GM12878 (cell line): ENCODE measurements around the gene SPATA25. TPM values are rescaled to one million over a fixed set of nuclear protein-coding genes. Genes with fewer than 3 reads are reported as not detected.

Experiments used
- ATAC-seq: fragments of 200-7000 bp; cut with Tn5 transposase; 3 replicates; pipeline ENCODE4 v1.9.1; 2020; ENCODE audit warnings: mild to moderate bottlenecking, moderate library complexity
- BruUV-seq: library from RNA; stranded (reverse); fragments of 400-500 nt; replicated peaks from 2 replicates; lab custom pipeline; 2021; lab: Mats Ljungman, UMichigan
- CTCF ChIA-PET: fragments of 300-600 bp; sonication (Branson Sonifier 250); formaldehyde crosslinking; extraction: SDS; loops from one replicate; lab custom pipeline; 2021; ENCODE audit warnings: inconsistent platforms; lab: Yijun Ruan, JAX
- POLR2A ChIA-PET: fragments of 350-600 bp; formaldehyde crosslinking; extraction: SDS; loops from one replicate; lab custom pipeline; 2021; ENCODE audit warnings: inconsistent platforms; lab: Charles Lee
- RAD21 ChIA-PET: fragments of 300-600 bp; sonication (Branson Sonifier 250); formaldehyde crosslinking; loops from one replicate; lab custom pipeline; 2023; ENCODE audit warnings: antibody characterized with exemption; ENCODE audit not compliant: unreplicated experiment; lab: Charles Lee
- SMC1A ChIA-PET: fragments of 300-600 bp; sonication (Branson Sonifier 250); formaldehyde crosslinking; loops from one replicate; lab custom pipeline; 2023; ENCODE audit not compliant: unreplicated experiment, uncharacterized antibody; lab: Charles Lee
- DNase-seq: peaks from one replicate; pipeline ENCODE4 v3.0.0-alpha.2; 2011; ENCODE audit warnings: low read depth, low spot score
- FAIRE-seq: peaks from 3 replicates; lab custom pipeline; 2011; peaks lifted over from hg19 to GRCh38; lab: Jason Lieb, UNC
- H2AFZ ChIP-seq: 2 replicates; pipeline ENCODE4 v1.6.0; 2011; ENCODE audit warnings: low read depth, low read length, control low read depth; ENCODE audit not compliant: control insufficient read depth
- H3K27ac ChIP-seq: 2 replicates; pipeline ENCODE4 v1.5.1; 2011; ENCODE audit warnings: control low read depth; ENCODE audit not compliant: control insufficient read depth, insufficient read depth
- H3K27me3 ChIP-seq, 2 experiments: replicated peaks in 1 of 2; 2 replicates each; pipeline versions ENCODE4 v1.6.0 to v1.6.1; 2011; ENCODE audit warnings: low read length in 1 of 2; ENCODE audit not compliant: control insufficient read depth in 2 of 2, insufficient read depth in 2 of 2
- H3K36me3 ChIP-seq, 2 experiments: 2 replicates each; pipeline ENCODE4 v1.5.1; 2011; ENCODE audit warnings: low read length in 1 of 2; ENCODE audit not compliant: control insufficient read depth in 2 of 2, insufficient read depth in 2 of 2
- H3K4me1 ChIP-seq: 2 replicates; pipeline ENCODE4 v1.6.1; 2011; ENCODE audit warnings: mild to moderate bottlenecking, low read length, moderate library complexity, mixed read lengths; ENCODE audit not compliant: control insufficient read depth, insufficient read depth
- H3K4me2 ChIP-seq: 2 replicates; pipeline ENCODE4 v1.6.0; 2011; ENCODE audit warnings: control low read depth; ENCODE audit not compliant: control insufficient read depth, insufficient read depth
- H3K4me3 ChIP-seq: fragments of 200-600 bp; sonication (generic); 2 replicates; pipeline ENCODE4 v1.5.1; 2016
- H3K79me2 ChIP-seq: 2 replicates; pipeline ENCODE4 v1.6.0; 2011; ENCODE audit warnings: low read length; ENCODE audit not compliant: control insufficient read depth, insufficient read depth
- H3K9ac ChIP-seq: 2 replicates; pipeline ENCODE4 v1.8.0; 2011; ENCODE audit warnings: low read length, control low read depth, mixed read lengths; ENCODE audit not compliant: control insufficient read depth, insufficient read depth
- H3K9me3 ChIP-seq: replicated peaks from 3 replicates; pipeline ENCODE4 v1.5.1; 2011; ENCODE audit warnings: mild to moderate bottlenecking, low read length; ENCODE audit not compliant: control insufficient read depth, insufficient read depth
- H4K20me1 ChIP-seq: 2 replicates; pipeline ENCODE4 v1.6.0; 2011; ENCODE audit not compliant: control insufficient read depth, insufficient read depth
- EED ChIP-seq: sonication (generic); IDR thresholded peaks from 2 replicates; pipeline ENCODE4 v1.6.1; 2016; ENCODE audit warnings: antibody characterized with exemption, low read depth
- EP300 ChIP-seq, 2 experiments: fragments of 150-350 bp in 1 of 2; IDR thresholded peaks; 2 replicates each; pipeline ENCODE4 v1.6.1; 2011 to 2012; ENCODE audit warnings: low read depth in 2 of 2, low read length in 2 of 2, borderline replicate concordance in 1 of 2, improper control_type of control experiment in 1 of 2, inconsistent platforms in 1 of 2; ENCODE audit not compliant: control insufficient read depth in 1 of 2
- HDAC2 ChIP-seq: fragments of 200-600 bp; sonication (generic); IDR thresholded peaks from 2 replicates; pipeline ENCODE4 v1.6.1; 2017
- HDAC6 ChIP-seq: fragments of 200-600 bp; sonication (generic); IDR thresholded peaks from one replicate; pipeline ENCODE4 v1.8.0; 2017; ENCODE audit warnings: antibody characterized with exemption; ENCODE audit not compliant: unreplicated experiment
- IKZF2 ChIP-seq, 2 experiments: fragments of 450-650 bp; IDR thresholded peaks; 2 replicates each; pipeline ENCODE4 v1.6.1; 2017; ENCODE audit warnings: mild to moderate bottlenecking in 2 of 2, moderate library complexity in 2 of 2
- MTA3 ChIP-seq: IDR thresholded peaks from 2 replicates; pipeline ENCODE4 v1.6.1; 2012; ENCODE audit warnings: low read length, inconsistent platforms, borderline replicate concordance
- NFYA ChIP-seq: IDR thresholded peaks from 2 replicates; pipeline ENCODE4 v1.6.1; 2011; ENCODE audit warnings: low read depth, mild to moderate bottlenecking, low read length, improper control_type of control experiment, borderline replicate concordance
- POLR2A ChIP-seq: IDR thresholded peaks from 2 replicates; pipeline ENCODE4 v1.6.1; 2011; ENCODE audit warnings: low read depth, mild to moderate bottlenecking, low read length
- RB1 ChIP-seq: fragments of 450-650 bp; formaldehyde crosslinking; IDR thresholded peaks from 2 replicates; pipeline ENCODE4 v1.6.1; 2017; ENCODE audit warnings: mild to moderate bottlenecking, borderline replicate concordance
- REST ChIP-seq: IDR thresholded peaks from 2 replicates; pipeline ENCODE4 v1.6.1; 2012; ENCODE audit warnings: mild to moderate bottlenecking, low read depth, low read length
- SMARCA5 ChIP-seq: fragments of 450-650 bp; IDR thresholded peaks from 2 replicates; pipeline ENCODE4 v1.6.1; 2017; ENCODE audit warnings: mild to moderate bottlenecking
- SUZ12 ChIP-seq: fragments of 200-600 bp; sonication (generic); IDR thresholded peaks from one replicate; pipeline ENCODE4 v1.6.1; 2018; ENCODE audit warnings: antibody characterized with exemption, mild to moderate bottlenecking; ENCODE audit not compliant: unreplicated experiment
- TCF3 ChIP-seq: IDR thresholded peaks from 2 replicates; pipeline ENCODE4 v1.6.1; 2012; ENCODE audit warnings: low read depth, mild to moderate bottlenecking, low read length, borderline replicate concordance; ENCODE audit not compliant: insufficient read depth
- WGBS: methylation state at CpG from one replicate; pipeline ENCODE4 v1.1.6; 2016; ENCODE audit warnings: low lambda C conversion rate; ENCODE audit not compliant: insufficient replicate concordance, insufficient coverage; ENCODE audit errors: missing lambda C conversion rate; 5-methylcytosine and 5-hydroxymethylcytosine counted together
- in situ Hi-C: fragments of 300-500 bp; cut with MboI; formaldehyde crosslinking; loops from 9 replicates; pipeline ENCODE4 v1.14.3; 2018; ENCODE audit warnings: mixed read lengths
- intact Hi-C: fragments of 100-400 bp; cut with micrococcal nuclease; formaldehyde crosslinking; loops from one replicate; pipeline ENCODE4 v1.14.2; 2022; ENCODE audit not compliant: unreplicated experiment
- polyA plus RNA-seq, 11 experiments: library from polyadenylated mRNA; depleted of rRNA in 4 of 11; unstranded in 6 of 11; stranded (reverse) in 5 of 11; fragments of >200 nt; fragmentation: Nextera tagmentation in 4 of 11; fragmentation: Illumina TruSeq in 1 of 11; extraction: Ambion mirVana in 4 of 11; extraction: Trizol in 1 of 11; gene quantifications; 1 replicate in 1 of 11; 2 replicates in 10 of 11; pipeline versions ENCODE4 v1.2.1 to v1.2.3, GENCODE V29; 2011 to 2016; ENCODE audit warnings: inconsistent platforms in 2 of 11, missing spikeins in 2 of 11, low read depth in 1 of 11
- total RNA-seq, 4 experiments: library from RNA; depleted of rRNA in 3 of 4; stranded (reverse); fragments of >200 nt in 3 of 4; fragmentation: Illumina TruSeq in 1 of 4; extraction: Trizol in 1 of 4; gene quantifications; 2 replicates each; pipeline versions ENCODE4 v1.2.1 to v1.2.3, GENCODE V29; 2013 to 2021
- TF ChIP-seq, protein P1 (sequence below): IDR thresholded peaks from 2 replicates; pipeline ENCODE4 v1.6.1; 2011; ENCODE audit warnings: mild to moderate bottlenecking, low read depth, low read length, moderate library complexity; ENCODE audit not compliant: insufficient replicate concordance
- TF ChIP-seq, protein P2 (sequence below): fragments of 150-350 bp; IDR thresholded peaks from 2 replicates; pipeline ENCODE4 v1.6.1; 2014; ENCODE audit warnings: mild to moderate bottlenecking, low read depth, low read length
- TF ChIP-seq, protein P3 (sequence below), 3 experiments: IDR thresholded peaks in 2 of 3; conservative IDR thresholded peaks in 1 of 3; 2 replicates each; pipeline ENCODE4 v1.5.1; 2011; ENCODE audit warnings: low read depth in 3 of 3, low read length in 3 of 3, mild to moderate bottlenecking in 3 of 3, control low read depth in 2 of 3, moderate library complexity in 2 of 3, inconsistent platforms in 1 of 3, mixed read lengths in 1 of 3; ENCODE audit not compliant: control insufficient read depth in 2 of 3, insufficient read depth in 1 of 3; ENCODE audit errors: extremely low read depth in 1 of 3

SPATA25 gene
- total and polyA plus RNA-seq, 10 of the 15 experiments (the other 5 are each of a cell fraction or from before 2014, with no cell fraction given) = 0.28 to 2.9 (median 1.3) TPM; not detected in 3

GRCh38 chr20:45907219-45907948 is 20.0 kb upstream of the SPATA25 start:
- DNase-seq (no peak), ATAC-seq (no peak), FAIRE-seq (no peak)
- Histone ChIP-seq H3K4me1 (peaks cover 13% of the 10 kb centered on the region), H3K4me2 (no peak overlapping the region), H3K79me2 (no peaks in the 10 kb centered on the region), H3K36me3 (no peaks in the 10 kb centered on the region), H3K27ac (no peak overlapping the region), H3K9ac (no peak overlapping the region), H3K27me3 (no peaks in the 10 kb centered on the region), H4K20me1 (no peaks in the 10 kb centered on the region), H3K9me3 (no peaks in the 10 kb centered on the region), H3K4me3 (no peak overlapping the region), H2AFZ (no peak overlapping the region)
- no TSS peak for BruUV-seq
- POLR2A ChIA-PET = interaction anchor here (0.6 kb wide), 1 partner anchor 290 kb away, joined by 3 read pairs; no protein-coding TSS in a partner anchor
- CTCF ChIA-PET = interaction anchor here (1.2 kb wide), 1 partner anchor 108 kb away, joined by 3 read pairs; no protein-coding TSS in a partner anchor
- in situ Hi-C loops = no loop called here
- intact Hi-C loops = no loop called here
- 91% methylated on average over 16 of the region's 17 CpGs for WGBS
- SMC1A ChIA-PET = no interaction called here
- RAD21 ChIA-PET = no interaction called here
- TF ChIP-seq, protein P1, sequence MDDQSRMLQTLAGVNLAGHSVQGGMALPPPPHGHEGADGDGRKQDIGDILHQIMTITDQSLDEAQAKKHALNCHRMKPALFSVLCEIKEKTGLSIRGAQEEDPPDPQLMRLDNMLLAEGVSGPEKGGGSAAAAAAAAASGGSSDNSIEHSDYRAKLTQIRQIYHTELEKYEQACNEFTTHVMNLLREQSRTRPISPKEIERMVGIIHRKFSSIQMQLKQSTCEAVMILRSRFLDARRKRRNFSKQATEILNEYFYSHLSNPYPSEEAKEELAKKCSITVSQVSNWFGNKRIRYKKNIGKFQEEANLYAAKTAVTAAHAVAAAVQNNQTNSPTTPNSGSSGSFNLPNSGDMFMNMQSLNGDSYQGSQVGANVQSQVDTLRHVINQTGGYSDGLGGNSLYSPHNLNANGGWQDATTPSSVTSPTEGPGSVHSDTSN = no peak
- TF ChIP-seq SUZ12 (no peak), EP300 (IDR thresholded peaks at IDR 0.05; ENCODE audit: borderline replicate concordance in 1 of 2, control insufficient read depth in 1 of 2, low read depth in 2 of 2, low read length in 2 of 2) (no peak), EED (no peak), IKZF2 (IDR thresholded peaks at IDR 0.05) (no peak), TCF3 (no peak), REST (no peak), SMARCA5 (no peak), POLR2A (no peak), HDAC2 (no peak), RB1 (no peak), NFYA (no peak), MTA3 (no peak), HDAC6 (no peak)
- TF ChIP-seq, protein P2, sequence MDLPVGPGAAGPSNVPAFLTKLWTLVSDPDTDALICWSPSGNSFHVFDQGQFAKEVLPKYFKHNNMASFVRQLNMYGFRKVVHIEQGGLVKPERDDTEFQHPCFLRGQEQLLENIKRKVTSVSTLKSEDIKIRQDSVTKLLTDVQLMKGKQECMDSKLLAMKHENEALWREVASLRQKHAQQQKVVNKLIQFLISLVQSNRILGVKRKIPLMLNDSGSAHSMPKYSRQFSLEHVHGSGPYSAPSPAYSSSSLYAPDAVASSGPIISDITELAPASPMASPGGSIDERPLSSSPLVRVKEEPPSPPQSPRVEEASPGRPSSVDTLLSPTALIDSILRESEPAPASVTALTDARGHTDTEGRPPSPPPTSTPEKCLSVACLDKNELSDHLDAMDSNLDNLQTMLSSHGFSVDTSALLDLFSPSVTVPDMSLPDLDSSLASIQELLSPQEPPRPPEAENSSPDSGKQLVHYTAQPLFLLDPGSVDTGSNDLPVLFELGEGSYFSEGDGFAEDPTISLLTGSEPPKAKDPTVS = no peak
- TF ChIP-seq, protein P3, sequence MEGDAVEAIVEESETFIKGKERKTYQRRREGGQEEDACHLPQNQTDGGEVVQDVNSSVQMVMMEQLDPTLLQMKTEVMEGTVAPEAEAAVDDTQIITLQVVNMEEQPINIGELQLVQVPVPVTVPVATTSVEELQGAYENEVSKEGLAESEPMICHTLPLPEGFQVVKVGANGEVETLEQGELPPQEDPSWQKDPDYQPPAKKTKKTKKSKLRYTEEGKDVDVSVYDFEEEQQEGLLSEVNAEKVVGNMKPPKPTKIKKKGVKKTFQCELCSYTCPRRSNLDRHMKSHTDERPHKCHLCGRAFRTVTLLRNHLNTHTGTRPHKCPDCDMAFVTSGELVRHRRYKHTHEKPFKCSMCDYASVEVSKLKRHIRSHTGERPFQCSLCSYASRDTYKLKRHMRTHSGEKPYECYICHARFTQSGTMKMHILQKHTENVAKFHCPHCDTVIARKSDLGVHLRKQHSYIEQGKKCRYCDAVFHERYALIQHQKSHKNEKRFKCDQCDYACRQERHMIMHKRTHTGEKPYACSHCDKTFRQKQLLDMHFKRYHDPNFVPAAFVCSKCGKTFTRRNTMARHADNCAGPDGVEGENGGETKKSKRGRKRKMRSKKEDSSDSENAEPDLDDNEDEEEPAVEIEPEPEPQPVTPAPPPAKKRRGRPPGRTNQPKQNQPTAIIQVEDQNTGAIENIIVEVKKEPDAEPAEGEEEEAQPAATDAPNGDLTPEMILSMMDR (IDR thresholded peaks at IDR 0.05 in 2 of 3, conservative IDR thresholded peaks at IDR 0.05 in 1 of 3; ENCODE audit: control insufficient read depth in 2 of 3, extremely low read depth in 1 of 3, insufficient read depth in 1 of 3, low read depth in 3 of 3, low read length in 3 of 3) = no peak
